K562 (cell line): Measurements from ENCODE around the gene GLUL. TPM values are rescaled to one million over a fixed set of nuclear protein-coding genes. Genes with fewer than 3 reads are reported as not detected.
A peak's percentile ranks its signal among the peaks of the same experiment; 100 is the strongest.

ENCODE experiments used
- ATAC-seq: fragments of 200-7000 bp; cut with Tn5 transposase; 3 replicates; pipeline ENCODE4 v1.9.1; 2020; ENCODE audit warnings: moderate library complexity
- BruUV-seq: library from RNA; stranded (reverse); fragments of 400-500 nt; replicated peaks from 2 replicates; lab custom pipeline; 2021; lab: Mats Ljungman, UMichigan
- CTCF ChIA-PET: fragments of 300-600 bp; formaldehyde crosslinking; extraction: SDS; loops from one replicate; lab custom pipeline; 2021; ENCODE audit warnings: low intra/inter-chr PET ratio; lab: Yijun Ruan, JAX
- POLR2A ChIA-PET: fragments of 300-600, 350-650 bp; sonication (Branson Sonifier 250); formaldehyde crosslinking; extraction: SDS; loops from one replicate; lab custom pipeline; 2021; ENCODE audit warnings: antibody characterized with exemption, inconsistent platforms; lab: Yijun Ruan, JAX
- DNase-seq, 4 experiments: peaks; one replicate each; pipeline versions ENCODE4 v3.0.0 to v3.0.0-alpha.2; 2011 to 2018; ENCODE audit warnings: low spot score in 3 of 4, mixed read lengths in 3 of 4; ENCODE audit errors: extremely low read depth in 1 of 4
- FAIRE-seq: peaks from 2 replicates; lab custom pipeline; 2011; peaks lifted over from hg19 to GRCh38; lab: Jason Lieb, UNC
- H2AFZ ChIP-seq: 2 replicates; pipeline ENCODE4 v1.6.0; 2011; ENCODE audit warnings: low read depth, low read length, control low read depth, inconsistent platforms
- H3K27ac ChIP-seq: fragments of 200-600 bp; 3 replicates; pipeline ENCODE4 v1.8.0; 2011; ENCODE audit warnings: low read depth, mild to moderate bottlenecking, control low read depth, inconsistent platforms, low read length, moderate library complexity, mixed read lengths; ENCODE audit errors: extremely low read depth
- H3K27me3 ChIP-seq, 2 experiments: fragments of 300-600 bp in 1 of 2; 2 replicates in 1 of 2; 3 replicates in 1 of 2; pipeline versions ENCODE4 v1.6.0 to v1.8.0; 2011; ENCODE audit warnings: inconsistent platforms in 2 of 2, low read length in 2 of 2, mild to moderate bottlenecking in 1 of 2, mixed read lengths in 1 of 2, moderate library complexity in 1 of 2; ENCODE audit not compliant: control insufficient read depth in 2 of 2, insufficient read depth in 2 of 2
- H3K36me3 ChIP-seq: fragments of 300-600 bp; 3 replicates; pipeline ENCODE4 v1.8.0; 2011; ENCODE audit warnings: mild to moderate bottlenecking, low read length, inconsistent platforms; ENCODE audit not compliant: control insufficient read depth, insufficient read depth
- H3K4me1 ChIP-seq, 2 experiments: fragments of 200-600 bp in 1 of 2; replicated peaks in 1 of 2; 2 replicates in 1 of 2; 3 replicates in 1 of 2; pipeline versions ENCODE4 v1.5.1 to v1.8.0; 2011; ENCODE audit warnings: inconsistent platforms in 2 of 2, low read length in 2 of 2, mild to moderate bottlenecking in 1 of 2, mixed read lengths in 1 of 2, moderate library complexity in 1 of 2; ENCODE audit not compliant: control insufficient read depth in 2 of 2, insufficient read depth in 2 of 2
- H3K4me2 ChIP-seq: 2 replicates; pipeline ENCODE4 v1.6.1; 2011; ENCODE audit warnings: low read length, control low read depth, inconsistent platforms, mixed read lengths; ENCODE audit not compliant: insufficient read depth
- H3K4me3 ChIP-seq: fragments of 200-600 bp; sonication (generic), shearing (Covaris generic); 2 replicates; pipeline ENCODE4 v1.5.1; 2016; ENCODE audit warnings: control low read depth, inconsistent platforms
- H3K79me2 ChIP-seq: fragments of 200-600 bp; 3 replicates; pipeline ENCODE4 v1.8.0; 2011; ENCODE audit warnings: low read length, inconsistent platforms; ENCODE audit not compliant: control insufficient read depth, insufficient read depth
- H3K9ac ChIP-seq, 2 experiments: 2 replicates each; pipeline versions ENCODE4 v1.6.0 to v1.6.1; 2011; ENCODE audit warnings: low read depth in 2 of 2, low read length in 2 of 2, control low read depth in 1 of 2, inconsistent platforms in 1 of 2, mild to moderate bottlenecking in 1 of 2, mixed read lengths in 1 of 2; ENCODE audit not compliant: insufficient read depth in 1 of 2
- H3K9me1 ChIP-seq: one replicate; pipeline ENCODE4 v1.6.0; 2011; ENCODE audit warnings: inconsistent platforms, mild to moderate bottlenecking, low read length, moderate library complexity; ENCODE audit not compliant: control insufficient read depth, insufficient read depth
- H3K9me3 ChIP-seq: replicated peaks from 2 replicates; pipeline ENCODE4 v1.5.1; 2011; ENCODE audit warnings: low read depth, low read length, inconsistent platforms; ENCODE audit not compliant: control insufficient read depth, insufficient read depth
- H4K20me1 ChIP-seq: replicated peaks from 2 replicates; pipeline ENCODE4 v1.6.1; 2011; ENCODE audit warnings: low read length, inconsistent platforms, mixed read lengths; ENCODE audit not compliant: control insufficient read depth, insufficient read depth
- NR2C2 ChIP-seq, 2 experiments: fragments of 200-800 bp in 1 of 2; sonication (Bioruptor generic) in 1 of 2; sonication (generic) in 1 of 2; formaldehyde crosslinking in 1 of 2; IDR thresholded peaks; 2 replicates each; pipeline versions ENCODE4 v1.6.1 to v1.8.0; 2016 to 2022; ENCODE audit warnings: mild to moderate bottlenecking in 1 of 2, missing compliant biosample characterization in 1 of 2, missing genetic modification characterization in 1 of 2, missing genetic modification reagents in 1 of 2
- RAD21 ChIP-seq, 2 experiments: fragments of 250-450 bp in 1 of 2; fragments of 450-650 bp in 1 of 2; sonication (Bioruptor Pico) in 1 of 2; formaldehyde crosslinking in 1 of 2; IDR thresholded peaks in 1 of 2; conservative IDR thresholded peaks in 1 of 2; 2 replicates each; pipeline versions ENCODE4 v1.4.0 to v1.8.0; 2020 to 2022; ENCODE audit warnings: mild to moderate bottlenecking in 2 of 2, moderate library complexity in 1 of 2
- WGBS: fragments of 100-300 bp; shearing (Covaris generic); methylation state at CpG from one replicate; pipeline ENCODE4 v1.1.6; 2016; ENCODE audit warnings: low coverage, mixed read lengths; ENCODE audit not compliant: insufficient coverage; ENCODE audit errors: missing lambda C conversion rate; 5-methylcytosine and 5-hydroxymethylcytosine counted together
- in situ Hi-C: fragments of 300-500 bp; cut with MboI; formaldehyde crosslinking; loops from 4 replicates; pipeline ENCODE4 v1.15.0; 2018; ENCODE audit warnings: inconsistent platforms, mixed read lengths
- intact Hi-C: fragments of 100-400 bp; cut with micrococcal nuclease; formaldehyde crosslinking; loops from 2 replicates; pipeline ENCODE4 v1.14.2; 2022
- polyA plus RNA-seq, 8 experiments: library from polyadenylated mRNA; depleted of rRNA in 4 of 8; stranded (reverse) in 5 of 8; unstranded in 3 of 8; fragments of >200 nt; fragmentation: Nextera tagmentation in 2 of 8; fragmentation: Illumina TruSeq in 1 of 8; extraction: Ambion mirVana in 2 of 8; extraction: Trizol in 1 of 8; gene quantifications; 2 replicates each; pipeline versions ENCODE4 v1.2.1 to v1.2.3, GENCODE V29; 2011 to 2014; ENCODE audit warnings: inconsistent platforms in 1 of 8, missing spikeins in 1 of 8
- total RNA-seq, 7 experiments: library from RNA; depleted of rRNA in 6 of 7; stranded (reverse); fragments of >200 nt in 6 of 7; fragmentation: Illumina TruSeq in 2 of 7; extraction: Trizol in 2 of 7; gene quantifications; 2 replicates each; pipeline versions ENCODE4 v1.2.1 to v1.2.3, GENCODE V29; 2011 to 2021; ENCODE audit warnings: low replicate concordance in 1 of 7
- TF ChIP-seq, protein P1 (sequence below), 2 experiments: fragments of 150-350 bp in 1 of 2; IDR thresholded peaks; 2 replicates each; pipeline ENCODE4 v1.6.1; 2012 to 2016; ENCODE audit warnings: low read depth in 2 of 2, low read length in 2 of 2, mild to moderate bottlenecking in 1 of 2, moderate library complexity in 1 of 2

GLUL gene
- total and polyA plus RNA-seq, 9 of the 15 experiments (the other 6 are each of a cell fraction or from before 2014, with no cell fraction given), result 1,088 to 4,222 (median 1,338) TPM

DNA sequence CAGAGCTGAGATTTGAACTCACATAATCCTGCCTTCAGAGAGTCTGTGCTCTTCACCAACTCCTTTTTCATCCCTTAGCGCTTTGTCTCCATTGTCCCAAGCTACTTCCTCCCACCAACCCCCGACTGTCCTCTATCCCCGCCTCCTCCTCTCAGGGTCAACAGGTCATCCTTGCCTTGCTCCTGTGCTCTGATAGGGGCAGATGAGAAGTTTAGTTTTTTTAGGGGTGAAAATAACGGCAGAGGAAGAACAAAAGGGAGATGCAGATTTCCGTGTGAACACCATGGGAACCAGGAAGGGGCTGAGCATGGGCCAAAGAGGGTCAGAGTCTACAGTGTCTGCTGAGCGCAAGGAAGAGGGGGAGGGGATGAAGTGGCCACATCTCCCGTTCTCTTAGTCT, 31.9 kb downstream of the GLUL start (continued):
- TF ChIP-seq, protein P1, sequence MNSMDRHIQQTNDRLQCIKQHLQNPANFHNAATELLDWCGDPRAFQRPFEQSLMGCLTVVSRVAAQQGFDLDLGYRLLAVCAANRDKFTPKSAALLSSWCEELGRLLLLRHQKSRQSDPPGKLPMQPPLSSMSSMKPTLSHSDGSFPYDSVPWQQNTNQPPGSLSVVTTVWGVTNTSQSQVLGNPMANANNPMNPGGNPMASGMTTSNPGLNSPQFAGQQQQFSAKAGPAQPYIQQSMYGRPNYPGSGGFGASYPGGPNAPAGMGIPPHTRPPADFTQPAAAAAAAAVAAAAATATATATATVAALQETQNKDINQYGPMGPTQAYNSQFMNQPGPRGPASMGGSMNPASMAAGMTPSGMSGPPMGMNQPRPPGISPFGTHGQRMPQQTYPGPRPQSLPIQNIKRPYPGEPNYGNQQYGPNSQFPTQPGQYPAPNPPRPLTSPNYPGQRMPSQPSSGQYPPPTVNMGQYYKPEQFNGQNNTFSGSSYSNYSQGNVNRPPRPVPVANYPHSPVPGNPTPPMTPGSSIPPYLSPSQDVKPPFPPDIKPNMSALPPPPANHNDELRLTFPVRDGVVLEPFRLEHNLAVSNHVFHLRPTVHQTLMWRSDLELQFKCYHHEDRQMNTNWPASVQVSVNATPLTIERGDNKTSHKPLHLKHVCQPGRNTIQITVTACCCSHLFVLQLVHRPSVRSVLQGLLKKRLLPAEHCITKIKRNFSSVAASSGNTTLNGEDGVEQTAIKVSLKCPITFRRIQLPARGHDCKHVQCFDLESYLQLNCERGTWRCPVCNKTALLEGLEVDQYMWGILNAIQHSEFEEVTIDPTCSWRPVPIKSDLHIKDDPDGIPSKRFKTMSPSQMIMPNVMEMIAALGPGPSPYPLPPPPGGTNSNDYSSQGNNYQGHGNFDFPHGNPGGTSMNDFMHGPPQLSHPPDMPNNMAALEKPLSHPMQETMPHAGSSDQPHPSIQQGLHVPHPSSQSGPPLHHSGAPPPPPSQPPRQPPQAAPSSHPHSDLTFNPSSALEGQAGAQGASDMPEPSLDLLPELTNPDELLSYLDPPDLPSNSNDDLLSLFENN (IDR thresholded peaks at IDR 0.05; ENCODE audit: low read depth in 2 of 2, low read length in 2 of 2), result 0 out of 4 replicates have a peak, but pooled peaks of 1 of the 2 experiments have one; percentile 15
- no peak for TF ChIP-seq NR2C2 (CRISPR knock-in tag; IDR thresholded peaks at IDR 0.05)
- peak; percentile 79; the same call in 1 of the 2 replicates for TF ChIP-seq NR2C2 (tag; IDR thresholded peaks at IDR 0.05)
- TF ChIP-seq, all 486 proteins: peak for 27

DNA sequence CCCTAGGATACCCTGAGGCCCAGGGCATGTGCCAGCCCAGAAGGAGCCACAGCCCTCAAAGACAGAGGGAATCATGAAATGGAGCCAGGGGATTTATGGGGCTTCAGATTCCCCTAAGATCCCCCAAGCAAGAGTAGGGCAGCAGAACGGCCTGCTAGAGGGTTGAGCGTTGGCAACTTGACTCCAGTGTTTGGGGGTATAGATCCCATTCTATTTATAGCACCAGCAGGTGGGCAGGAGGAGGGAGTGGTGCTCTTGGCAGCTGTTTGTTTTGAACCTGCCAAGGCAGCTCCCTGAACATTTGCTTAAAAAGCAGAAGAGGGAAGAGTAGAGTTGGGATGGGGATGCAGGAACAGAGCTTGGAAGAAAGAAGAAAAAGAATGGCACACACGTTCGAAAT, 33.7 kb downstream of the GLUL start:
- Histone ChIP-seq H3K79me2 (no peaks in the 10 kb centered on the region), H3K4me2 (no peak overlapping the region), H2AFZ (peak overlapping the region; percentile 88; the same call in 1 of the 2 replicates), H3K4me3 (no peak overlapping the region), H3K27ac (no peak overlapping the region), H3K9ac (peak overlapping the region in 1 of 2 experiments; percentile 49; a peak in 1 of 4 replicates), H3K4me1 (peaks cover 13 to 33% of the 10 kb centered on the region in 2 experiments), H3K9me3 (no peaks in the 10 kb centered on the region), H3K36me3 (no peaks in the 10 kb centered on the region), H4K20me1 (no peaks in the 10 kb centered on the region), H3K27me3 (no peaks in the 10 kb centered on the region), H3K9me1 (peaks cover 4% of the 10 kb centered on the region)
- intact Hi-C loops (loop anchor here (2.0 kb wide), 1 partner anchor 31 kb away; no protein-coding TSS in a partner anchor), in situ Hi-C loops (no loop called here)
- ChIA-PET POLR2A (interaction anchor here (0.8 to 2.1 kb wide), 6 partner anchors 10 to 160 kb away, joined by 3 to 9 read pairs (median 4); no protein-coding TSS in a partner anchor), CTCF (no interaction called here)
- 61% methylated on average over 4 of the region's 4 CpGs for WGBS
- FAIRE-seq (no peak), DNase-seq (no peak), ATAC-seq (no peak)
- BruUV-seq, result no TSS peak
- TF ChIP-seq RAD21 (CRISPR knock-in tag; conservative IDR thresholded peaks at IDR 0.05 in 1 of 2, IDR thresholded peaks at IDR 0.05 in 1 of 2), result no peak
